ENCODE data around the gene ACADL. TPM values are rescaled to one million over a fixed set of nuclear protein-coding genes. Genes with fewer than 3 reads are reported as not detected.

Gene ACADL
- total RNA-seq, 1 experiment from 2014 or later: not detected

GRCh38 chr2:210188755-210189154 lies 36.5 kb downstream of the ACADL start:
- Histone ChIP-seq H3K4me2 (ENCODE audit: low read length) (no peak overlapping the region), H3K27me3 (ENCODE audit: insufficient read depth, low read length) (no peaks in the 10 kb centered on the region), H3K4me3 (replicated peaks in 1 of 2; ENCODE audit: low read depth in 1 of 2, low read length in 2 of 2) (no peak overlapping the region), H3K9ac (ENCODE audit: low read length) (no peak overlapping the region), H3K36me3 (ENCODE audit: control insufficient read depth in 1 of 2, insufficient read depth in 2 of 2, low read length in 2 of 2) (no peaks in the 10 kb centered on the region), H4K20me1 (ENCODE audit: insufficient read depth) (no peaks in the 10 kb centered on the region), H3K4me1 (ENCODE audit: control insufficient read depth in 1 of 2, insufficient read depth in 2 of 2, low read length in 2 of 2) (no peaks in the 10 kb centered on the region), H3K79me2 (ENCODE audit: insufficient read depth, low read length) (no peaks in the 10 kb centered on the region), H3K9me3 (ENCODE audit: control insufficient read depth in 1 of 2, insufficient read depth in 1 of 2, low read depth in 1 of 2, low read length in 2 of 2) (no peaks in the 10 kb centered on the region), H2AFZ (ENCODE audit: low read depth, low read length, poor library complexity, severe bottlenecking) (no peak overlapping the region), H3K27ac (ENCODE audit: low read depth, low read length) (no peak overlapping the region), H3K9me2 (ENCODE audit: insufficient read depth) (no peaks in the 10 kb centered on the region)
- intact Hi-C loops (cut with micrococcal nuclease): no loop called here
- BruUV-seq (replicated peaks): no TSS peak
- POLR2A ChIA-PET: no interaction called here
- RAD21 ChIA-PET (ENCODE audit: low non-redundant PET in 1 of 2, low total read pairs in 2 of 2, uncharacterized antibody in 2 of 2, unreplicated experiment in 2 of 2): no interaction called here
- CTCF ChIA-PET: interaction anchor here (1.5 to 1.6 kb wide), 2 partner anchors 10 to 211 kb away, joined by 3 to 5 read pairs; no protein-coding TSS in a partner anchor
- no peak for ATAC-seq
- TF ChIP-seq JUND (IDR thresholded peaks at IDR 0.05): no peak
- TF ChIP-seq EZH2 (IDR thresholded peaks at IDR 0.05): no peak
- no peak for TF ChIP-seq MAX (IDR thresholded peaks at IDR 0.05)
- TF ChIP-seq SP1 (IDR thresholded peaks at IDR 0.05; ENCODE audit: low read depth): no peak
- TF ChIP-seq REST (IDR thresholded peaks at IDR 0.05; ENCODE audit: low read depth): no peak
- no peak for TF ChIP-seq POLR2A (IDR thresholded peaks at IDR 0.05; ENCODE audit: borderline replicate concordance, extremely low read depth, insufficient read depth, insufficient read length)
- no peak for TF ChIP-seq ZBTB33 (IDR thresholded peaks at IDR 0.05; ENCODE audit: extremely low read depth, insufficient replicate concordance, low read length)
- no peak for TF ChIP-seq ZNF274 (IDR thresholded peaks at IDR 0.05; ENCODE audit: low read depth, low read length)
- TF ChIP-seq ELF1 (IDR thresholded peaks at IDR 0.05; ENCODE audit: borderline replicate concordance, low read depth): no peak
- no peak for TF ChIP-seq CTCF (IDR thresholded peaks at IDR 0.05 in 2 of 3, conservative IDR thresholded peaks at IDR 0.05 in 1 of 3; ENCODE audit: borderline replicate concordance in 1 of 3, insufficient read depth in 1 of 3, low read depth in 2 of 3, low read length in 2 of 3)
- no peak for TF ChIP-seq ZFX (IDR thresholded peaks at IDR 0.05)
- no peak for TF ChIP-seq EZH2phosphoT487 (IDR thresholded peaks at IDR 0.05; ENCODE audit: borderline replicate concordance)
- no peak for DNase-seq (ENCODE audit: low read depth, low spot score)

Measured in HCT116 (cell line).